ENCODE results near the gene SENP2. TPM values are rescaled to one million over a fixed set of nuclear protein-coding genes. Genes with fewer than 3 reads are reported as not detected.

The SENP2 gene
- total RNA-seq (2022) (27.0 and 38.5 TPM in 2 replicates), Bru-seq, nascent RNA (percentile 75 among the genes with signal in this experiment), BruChase-seq, experiment 1, labeled RNA remaining after a 6-hour chase (percentile 85 among the genes with signal in this experiment), BruChase-seq, experiment 2, labeled RNA remaining after a 2-hour chase (percentile 80 among the genes with signal in this experiment)
- long read RNA-seq, full-length matches to known transcripts = 27 of 51 reads
- long read RNA-seq, partial matches to known transcripts = 1 of 51 reads
- long read RNA-seq, other reads (novel, unspliced or antisense) = 23 of 51 reads

GRCh38 chr3:185585859-185586685 is at the start of gene SENP2:
Gene SENP2 (plus strand): TSS chr3:185586295. CDS start chr3:185586414, 119 bp downstream.
- ChIA-PET CTCF (interaction anchor here (0.8 to 3.0 kb wide), 4 partner anchors 9 to 25 kb away, joined by 3 to 18 read pairs (median 4); no protein-coding TSS in a partner anchor), POLR2A (interaction anchor here (0.6 to 2.7 kb wide), 40 partner anchors 10 to 763 kb away, joined by 3 to 13 read pairs (median 4); partner anchors contain the start of genes LIPH, MAP3K13 and TMEM41A)
- Mint-ChIP-seq H3K4me1 (ENCODE audit: insufficient read depth, unreplicated experiment) (peaks cover 10% of the 10 kb centered on the region), H3K36me3 (ENCODE audit: insufficient read depth, unreplicated experiment) (peaks cover 11% of the 10 kb centered on the region), H3K4me3 (ENCODE audit: unreplicated experiment) (peak within 1 kb of the TSS; percentile 96), H3K9me3 (ENCODE audit: unreplicated experiment) (no peaks in the 10 kb centered on the region), H3K27ac (ENCODE audit: low read depth, unreplicated experiment) (peak within 1 kb of the TSS; percentile 98), H3K27me3 (ENCODE audit: insufficient read depth, unreplicated experiment) (no peaks in the 10 kb centered on the region)
- BruUV-seq (replicated peaks) = no TSS peak
- intact Hi-C loops (cut with micrococcal nuclease) = no loop called here
- peak; percentile 99 for DNase-seq (ENCODE audit: unreplicated experiment)
- TF ChIP-seq, protein P1, sequence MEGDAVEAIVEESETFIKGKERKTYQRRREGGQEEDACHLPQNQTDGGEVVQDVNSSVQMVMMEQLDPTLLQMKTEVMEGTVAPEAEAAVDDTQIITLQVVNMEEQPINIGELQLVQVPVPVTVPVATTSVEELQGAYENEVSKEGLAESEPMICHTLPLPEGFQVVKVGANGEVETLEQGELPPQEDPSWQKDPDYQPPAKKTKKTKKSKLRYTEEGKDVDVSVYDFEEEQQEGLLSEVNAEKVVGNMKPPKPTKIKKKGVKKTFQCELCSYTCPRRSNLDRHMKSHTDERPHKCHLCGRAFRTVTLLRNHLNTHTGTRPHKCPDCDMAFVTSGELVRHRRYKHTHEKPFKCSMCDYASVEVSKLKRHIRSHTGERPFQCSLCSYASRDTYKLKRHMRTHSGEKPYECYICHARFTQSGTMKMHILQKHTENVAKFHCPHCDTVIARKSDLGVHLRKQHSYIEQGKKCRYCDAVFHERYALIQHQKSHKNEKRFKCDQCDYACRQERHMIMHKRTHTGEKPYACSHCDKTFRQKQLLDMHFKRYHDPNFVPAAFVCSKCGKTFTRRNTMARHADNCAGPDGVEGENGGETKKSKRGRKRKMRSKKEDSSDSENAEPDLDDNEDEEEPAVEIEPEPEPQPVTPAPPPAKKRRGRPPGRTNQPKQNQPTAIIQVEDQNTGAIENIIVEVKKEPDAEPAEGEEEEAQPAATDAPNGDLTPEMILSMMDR (IDR thresholded peaks at IDR 0.05; ENCODE audit: unreplicated experiment) = no peak

DNA sequence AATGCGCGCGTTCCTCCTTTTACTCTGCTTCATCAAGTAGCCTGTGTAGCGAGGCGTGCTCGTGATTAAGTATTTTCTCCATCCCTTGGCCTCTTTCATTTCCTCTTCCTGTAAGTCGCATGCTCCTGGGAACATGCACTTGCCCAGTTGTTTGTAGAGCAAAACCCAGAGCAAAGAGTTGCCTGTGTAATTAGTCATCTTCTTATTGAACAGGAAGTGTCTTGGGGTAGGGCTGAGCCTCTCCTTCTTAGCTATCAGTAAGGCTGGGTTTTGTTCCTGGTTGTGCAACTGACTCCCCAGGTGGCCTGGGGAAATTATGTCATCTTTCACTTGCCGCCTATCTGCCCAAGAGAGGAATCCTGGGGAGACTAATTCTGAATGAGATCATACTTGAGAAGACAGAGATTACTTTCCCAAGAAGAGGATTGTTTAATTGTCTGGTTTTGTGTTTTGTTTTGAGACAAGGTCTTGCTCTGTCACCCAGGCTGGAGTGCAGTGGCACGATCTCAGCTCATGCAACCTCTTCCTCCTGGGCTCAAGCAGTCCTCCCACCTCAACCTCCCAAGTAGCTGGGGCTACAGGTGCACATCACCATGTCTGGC is 48.6 kb upstream of the SENP2 start:
- Mint-ChIP-seq H3K4me3 (ENCODE audit: unreplicated experiment) (peak overlapping the region; percentile 52), H3K36me3 (ENCODE audit: insufficient read depth, unreplicated experiment) (peaks cover 6% of the 10 kb centered on the region), H3K27me3 (ENCODE audit: insufficient read depth, unreplicated experiment) (no peaks in the 10 kb centered on the region), H3K9me3 (ENCODE audit: unreplicated experiment) (no peaks in the 10 kb centered on the region), H3K4me1 (ENCODE audit: insufficient read depth, unreplicated experiment) (peaks cover 8% of the 10 kb centered on the region), H3K27ac (ENCODE audit: low read depth, unreplicated experiment) (peak overlapping the region; percentile 73)
- POLR2A ChIA-PET = interaction anchor here (0.6 to 1.5 kb wide), 5 partner anchors 13 to 94 kb away, joined by 3 to 5 read pairs (median 3); partner anchors contain the start of gene SENP2
- TF ChIP-seq, protein P1 (IDR thresholded peaks at IDR 0.05; ENCODE audit: unreplicated experiment) = no peak
- intact Hi-C loops (cut with micrococcal nuclease) = no loop called here
- no TSS peak for BruUV-seq (replicated peaks)
- DNase-seq (ENCODE audit: unreplicated experiment) = peak; percentile 96
- CTCF ChIA-PET = no interaction called here

- H3K4me3 Mint-ChIP-seq (ENCODE audit: unreplicated experiment) = no peak overlapping the region
- peaks cover 8% of the 10 kb centered on the region for H3K4me1 Mint-ChIP-seq (ENCODE audit: insufficient read depth, unreplicated experiment)
- CTCF ChIA-PET = no interaction called here
- no peak for DNase-seq (ENCODE audit: unreplicated experiment)
- no peaks in the 10 kb centered on the region for H3K9me3 Mint-ChIP-seq (ENCODE audit: unreplicated experiment)
- TF ChIP-seq, protein P1 (IDR thresholded peaks at IDR 0.05; ENCODE audit: unreplicated experiment) = no peak
- no TSS peak for BruUV-seq (replicated peaks)
- peaks cover 6% of the 10 kb centered on the region for H3K36me3 Mint-ChIP-seq (ENCODE audit: insufficient read depth, unreplicated experiment)
- intact Hi-C loops (cut with micrococcal nuclease) = no loop called here
- POLR2A ChIA-PET = no interaction called here
- H3K27ac Mint-ChIP-seq (ENCODE audit: low read depth, unreplicated experiment) = no peak overlapping the region
- H3K27me3 Mint-ChIP-seq (ENCODE audit: insufficient read depth, unreplicated experiment) = no peaks in the 10 kb centered on the region
Observed at GRCh38 chr3:185539934-185540333, 46.2 kb upstream of the SENP2 start.

GRCh38 chr3:185540695-185541094 is 45.4 kb upstream of the SENP2 start:
- no peak for DNase-seq (ENCODE audit: unreplicated experiment)
- TF ChIP-seq, protein P1 (IDR thresholded peaks at IDR 0.05; ENCODE audit: unreplicated experiment) = no peak
- no TSS peak for BruUV-seq (replicated peaks)
- CTCF ChIA-PET = no interaction called here
- no peak overlapping the region for H3K27ac Mint-ChIP-seq (ENCODE audit: low read depth, unreplicated experiment)
- peaks cover 6% of the 10 kb centered on the region for H3K36me3 Mint-ChIP-seq (ENCODE audit: insufficient read depth, unreplicated experiment)
- no peaks in the 10 kb centered on the region for H3K9me3 Mint-ChIP-seq (ENCODE audit: unreplicated experiment)
- peaks cover 8% of the 10 kb centered on the region for H3K4me1 Mint-ChIP-seq (ENCODE audit: insufficient read depth, unreplicated experiment)
- intact Hi-C loops (cut with micrococcal nuclease) = no loop called here
- no peak overlapping the region for H3K4me3 Mint-ChIP-seq (ENCODE audit: unreplicated experiment)
- H3K27me3 Mint-ChIP-seq (ENCODE audit: insufficient read depth, unreplicated experiment) = no peaks in the 10 kb centered on the region
- POLR2A ChIA-PET = no interaction called here

Data from MCF 10A (cell line).